Measurements from ENCODE around the gene APIP. TPM values are rescaled to one million over a fixed set of nuclear protein-coding genes. Genes with fewer than 3 reads are reported as not detected.

Gene APIP
- total RNA-seq, 4 donors from 2014 or later: 35.6 to 54.3 (median 39.0) TPM

GRCh38 chr11:34926831-34927132 lies 10.6 kb upstream of the APIP start:
- peaks cover 37 to 47% of the 10 kb centered on the region in 2 donors for H3K4me1 ChIP-seq
- intact Hi-C loops (cut with DNase I): loop anchor here (10.0 kb wide), 1 partner anchor 468 kb away; no protein-coding TSS in a partner anchor
- no peaks in the 10 kb centered on the region for H3K27me3 ChIP-seq
- DNase-seq: no peak
- no peak overlapping the region for H3K27ac ChIP-seq
- H3K4me3 ChIP-seq (replicated peaks in 1 of 3): no peak overlapping the region
- no peaks in the 10 kb centered on the region for H3K36me3 ChIP-seq
- no peak for TF ChIP-seq POLR2A (IDR thresholded peaks at IDR 0.05)
- no peak for TF ChIP-seq CTCF (IDR thresholded peaks at IDR 0.05)
- H3K9me3 ChIP-seq: no peaks in the 10 kb centered on the region

- H3K4me1 ChIP-seq: peaks cover 37 to 47% of the 10 kb centered on the region in 2 donors
- 4 to 8% methylated on average over 2 of the region's 2 CpGs for WGBS, 2 donors
- intact Hi-C loops (cut with DNase I): loop anchor here (10.0 kb wide), 1 partner anchor 469 kb away; no protein-coding TSS in a partner anchor
Observed at GRCh38 chr11:34926101-34926830, 10.1 kb upstream of the APIP start.

GRCh38 chr11:34924714-34925113 lies 8.5 kb upstream of the APIP start:
- Histone ChIP-seq H3K36me3 (no peaks in the 10 kb centered on the region), H3K9me3 (no peaks in the 10 kb centered on the region), H3K27ac (peak overlapping the region in 1 of 3 donors; percentile 43), H3K4me1 (peaks cover 33 to 40% of the 10 kb centered on the region in 2 donors), H3K27me3 (no peaks in the 10 kb centered on the region), H3K4me3 (replicated peaks in 1 of 3) (no peak overlapping the region)
- no peak for TF ChIP-seq POLR2A (IDR thresholded peaks at IDR 0.05)
- TF ChIP-seq CTCF (IDR thresholded peaks at IDR 0.05): no peak
- intact Hi-C loops (cut with DNase I): loop anchor here (10.0 kb wide), 1 partner anchor 470 kb away; no protein-coding TSS in a partner anchor
- WGBS, 2 donors: 64 to 69% methylated on average over 3 of the region's 3 CpGs
- no peak for DNase-seq

More at GRCh38 chr11:34926101-34926830, 10.1 kb upstream of the APIP start:
- H3K36me3 ChIP-seq: no peaks in the 10 kb centered on the region
- H3K27me3 ChIP-seq: no peaks in the 10 kb centered on the region
- DNase-seq: no peak
- no peak overlapping the region for H3K4me3 ChIP-seq (replicated peaks in 1 of 3)
- H3K27ac ChIP-seq: no peak overlapping the region
- TF ChIP-seq CTCF (IDR thresholded peaks at IDR 0.05) (peak in 5 of 6 experiments; percentile 33 to 92 (median 73)), POLR2A (IDR thresholded peaks at IDR 0.05) (no peak)
- no peaks in the 10 kb centered on the region for H3K9me3 ChIP-seq

GRCh38 chr11:34921156-34921555 lies 5.0 kb upstream of the APIP start:
- Histone ChIP-seq H3K27ac (no peak overlapping the region), H3K27me3 (no peaks in the 10 kb centered on the region), H3K36me3 (no peaks in the 10 kb centered on the region), H3K4me3 (replicated peaks in 1 of 3) (no peak overlapping the region), H3K9me3 (no peaks in the 10 kb centered on the region), H3K4me1 (peaks cover 21 to 23% of the 10 kb centered on the region in 2 donors)
- DNase-seq: no peak
- TF ChIP-seq POLR2A (IDR thresholded peaks at IDR 0.05) (no peak), CTCF (IDR thresholded peaks at IDR 0.05) (no peak)
- intact Hi-C loops (cut with DNase I): loop anchor here (10.0 kb wide), 1 partner anchor 474 kb away; no protein-coding TSS in a partner anchor
- WGBS, 2 donors: 95 to 97% methylated on average over 4 of the region's 4 CpGs

All from thyroid gland (tissue), 4 donors.